Mucosa of stomach (tissue), 1 donor: ENCODE results near the gene ATAD3A.

ENCODE experiments used
- H3K27me3 ChIP-seq: one replicate; pipeline ENCODE4 v1.7.0; 2013; ENCODE audit warnings: mild to moderate bottlenecking, low read length; ENCODE audit not compliant: control insufficient read depth, insufficient read depth
- H3K36me3 ChIP-seq: one replicate; pipeline ENCODE4 v1.7.0; 2013; ENCODE audit warnings: low read length; ENCODE audit not compliant: control insufficient read depth, insufficient read depth
- H3K4me1 ChIP-seq: one replicate; pipeline ENCODE4 v1.7.0; 2013; ENCODE audit warnings: mild to moderate bottlenecking, low read length; ENCODE audit not compliant: control insufficient read depth, insufficient read depth
- H3K4me3 ChIP-seq: one replicate; pipeline ENCODE4 v1.7.0; 2013; ENCODE audit warnings: low read length
- H3K9ac ChIP-seq: one replicate; pipeline ENCODE4 v1.7.0; 2013; ENCODE audit warnings: mild to moderate bottlenecking, low read length, moderate library complexity
- H3K9me3 ChIP-seq: one replicate; pipeline ENCODE4 v1.7.0; 2013; ENCODE audit warnings: mild to moderate bottlenecking, low read length, moderate library complexity; ENCODE audit not compliant: control insufficient read depth
- donor health status: Pancreatic carcinoma.

ATAD3A gene

GRCh38 chr1:1573843-1574720 lies 62.1 kb downstream of the ATAD3A start:
- peak overlapping the region; percentile 94 for H3K9ac ChIP-seq
- peaks cover 5% of the 10 kb centered on the region for H3K4me1 ChIP-seq
- peak overlapping the region; percentile 63 for H3K4me3 ChIP-seq

GRCh38 chr1:1574721-1575537 lies 63.0 kb downstream of the ATAD3A start, which contains the start of gene SSU72:
TSS of gene SSU72 (minus strand) at chr1:1574863. CDS start at chr1:1574557, 306 bp downstream.
- peaks cover 5% of the 10 kb centered on the region for H3K4me1 ChIP-seq
- H3K9ac ChIP-seq: peak within 1 kb of the TSS; percentile 94
- no peaks in the 10 kb centered on the region for H3K9me3 ChIP-seq
- H3K27me3 ChIP-seq: no peaks in the 10 kb centered on the region
- H3K36me3 ChIP-seq: no peaks in the 10 kb centered on the region
- peak within 1 kb of the TSS; percentile 83 for H3K4me3 ChIP-seq

More at GRCh38 chr1:1573843-1574720, 62.1 kb downstream of the ATAD3A start:
- H3K36me3 ChIP-seq: no peaks in the 10 kb centered on the region
- no peaks in the 10 kb centered on the region for H3K9me3 ChIP-seq
- no peaks in the 10 kb centered on the region for H3K27me3 ChIP-seq

- peaks cover 6% of the 10 kb centered on the region for H3K27me3 ChIP-seq
- H3K9ac ChIP-seq: no peak overlapping the region
- H3K4me1 ChIP-seq: peaks cover 5% of the 10 kb centered on the region
- no peaks in the 10 kb centered on the region for H3K9me3 ChIP-seq
- H3K4me3 ChIP-seq: no peak overlapping the region
- no peaks in the 10 kb centered on the region for H3K36me3 ChIP-seq
Measured at GRCh38 chr1:1577367-1578011, 65.5 kb downstream of the ATAD3A start.

- no peaks in the 10 kb centered on the region for H3K36me3 ChIP-seq
- H3K4me3 ChIP-seq: no peak overlapping the region
- no peaks in the 10 kb centered on the region for H3K9me3 ChIP-seq
- no peak overlapping the region for H3K9ac ChIP-seq
- peaks cover 5% of the 10 kb centered on the region for H3K4me1 ChIP-seq
- H3K27me3 ChIP-seq: peaks cover 6% of the 10 kb centered on the region
Measured at GRCh38 chr1:1578371-1578940, 66.5 kb downstream of the ATAD3A start.

- Histone ChIP-seq H3K4me1 (no peaks in the 10 kb centered on the region), H3K36me3 (no peaks in the 10 kb centered on the region), H3K9ac (no peak overlapping the region), H3K27me3 (peaks cover 6% of the 10 kb centered on the region), H3K4me3 (no peak overlapping the region), H3K9me3 (no peaks in the 10 kb centered on the region)
Measured at GRCh38 chr1:1582585-1583346, 70.8 kb downstream of the ATAD3A start.

GRCh38 chr1:1583347-1584010 lies 71.5 kb downstream of the ATAD3A start:
- no peak overlapping the region for H3K9ac ChIP-seq
- H3K4me3 ChIP-seq: no peak overlapping the region
- no peaks in the 10 kb centered on the region for H3K36me3 ChIP-seq
- peaks cover 8% of the 10 kb centered on the region for H3K27me3 ChIP-seq
- no peaks in the 10 kb centered on the region for H3K4me1 ChIP-seq
- no peaks in the 10 kb centered on the region for H3K9me3 ChIP-seq
